H1 (cell line): ENCODE results near the gene RAB34. TPM values are rescaled to one million over a fixed set of nuclear protein-coding genes. Genes with fewer than 3 reads are reported as not detected.

ENCODE experiments used
- CTCF ChIA-PET: fragments of 300-600 bp; sonication (Branson Sonifier 250); formaldehyde crosslinking; loops from one replicate; lab custom pipeline; 2021; ENCODE audit not compliant: partially characterized antibody; lab: Charles Lee
- POLR2A ChIA-PET: fragments of 300-600 bp; sonication (Branson Sonifier 250); formaldehyde crosslinking; loops from one replicate; lab custom pipeline; 2021; ENCODE audit warnings: inconsistent platforms; ENCODE audit not compliant: partially characterized antibody; lab: Charles Lee
- DNase-seq, 2 experiments: peaks; one replicate each; pipeline versions ENCODE4 v3.0.0 to v3.0.0-alpha.2; 2010 to 2022; ENCODE audit warnings: low spot score in 2 of 2, low read depth in 1 of 2, mixed read lengths in 1 of 2
- FAIRE-seq: peaks from 2 replicates; lab custom pipeline; 2011; peaks lifted over from hg19 to GRCh38; lab: Jason Lieb, UNC
- H2AFZ ChIP-seq: 2 replicates; pipeline ENCODE4 v1.8.1; 2012; ENCODE audit warnings: low read length, inconsistent platforms
- H2AK5ac ChIP-seq: 2 replicates; pipeline ENCODE4 v1.6.1; 2013; ENCODE audit warnings: low read depth, low read length
- H2BK120ac ChIP-seq: replicated peaks from 2 replicates; pipeline ENCODE3; 2013; ENCODE audit warnings: low read depth, low read length, inconsistent platforms
- H2BK12ac ChIP-seq: 2 replicates; pipeline ENCODE4 v1.6.1; 2013; ENCODE audit warnings: low read depth, low read length
- H2BK15ac ChIP-seq: 2 replicates; pipeline ENCODE4 v1.6.1; 2013; ENCODE audit warnings: low read length
- H2BK20ac ChIP-seq: 2 replicates; pipeline ENCODE4 v1.6.1; 2013; ENCODE audit warnings: low read length
- H2BK5ac ChIP-seq: 2 replicates; pipeline ENCODE4 v1.6.1; 2013; ENCODE audit warnings: low read depth, low read length
- H3K14ac ChIP-seq: 2 replicates; pipeline ENCODE4 v1.6.1; 2013; ENCODE audit warnings: inconsistent platforms; ENCODE audit not compliant: insufficient read length
- H3K18ac ChIP-seq: 2 replicates; pipeline ENCODE4 v1.6.1; 2013; ENCODE audit warnings: low read length; ENCODE audit errors: extremely low read depth
- H3K23ac ChIP-seq: 2 replicates; pipeline ENCODE4 v1.6.1; 2013; ENCODE audit warnings: inconsistent platforms; ENCODE audit not compliant: insufficient read length
- H3K23me2 ChIP-seq: 2 replicates; pipeline ENCODE4 v1.6.1; 2013; ENCODE audit warnings: low read depth, low read length
- H3K27ac ChIP-seq: 2 replicates; pipeline ENCODE4 v1.6.1; 2011; ENCODE audit warnings: low read depth, low read length, inconsistent platforms
- H3K27me3 ChIP-seq, 4 experiments: replicated peaks in 1 of 4; 1 replicate in 1 of 4; 2 replicates in 3 of 4; pipeline versions ENCODE4 v1.6.1 to v1.8.1; 2011 to 2013; ENCODE audit warnings: low read length in 3 of 4, mild to moderate bottlenecking in 3 of 4, inconsistent platforms in 2 of 4, mixed read lengths in 2 of 4, moderate library complexity in 1 of 4; ENCODE audit not compliant: control insufficient read depth in 3 of 4, insufficient read depth in 3 of 4; ENCODE audit errors: extremely low read depth in 1 of 4
- H3K36me3 ChIP-seq, 4 experiments: 2 replicates each; pipeline versions ENCODE4 v1.6.1 to v1.8.1; 2011 to 2013; ENCODE audit warnings: mild to moderate bottlenecking in 4 of 4, low read length in 3 of 4, moderate library complexity in 2 of 4, control low read depth in 1 of 4, inconsistent platforms in 1 of 4; ENCODE audit not compliant: insufficient read depth in 4 of 4, control insufficient read depth in 2 of 4
- H3K4ac ChIP-seq: replicated peaks from 2 replicates; pipeline ENCODE3; 2013; ENCODE audit warnings: low read length, low read depth, mixed read lengths, inconsistent platforms; ENCODE audit not compliant: insufficient read length
- H3K4me1 ChIP-seq, 4 experiments: replicated peaks in 1 of 4; 1 replicate in 1 of 4; 2 replicates in 3 of 4; pipeline versions ENCODE4 v1.6.1 to v1.8.1; 2011 to 2013; ENCODE audit warnings: low read length in 3 of 4, inconsistent platforms in 2 of 4, mixed read lengths in 1 of 4; ENCODE audit not compliant: insufficient read depth in 4 of 4, control insufficient read depth in 3 of 4
- H3K4me2 ChIP-seq, 2 experiments: 2 replicates each; pipeline versions ENCODE4 v1.6.1 to v1.8.1; 2011 to 2013; ENCODE audit warnings: low read depth in 2 of 2, low read length in 2 of 2, control low read depth in 1 of 2, inconsistent platforms in 1 of 2, mild to moderate bottlenecking in 1 of 2; ENCODE audit not compliant: insufficient read depth in 1 of 2
- H3K4me3 ChIP-seq, 4 experiments: fragments of 200-600, 300-600 bp in 1 of 4; sonication (generic), shearing (Covaris generic), sonication (Bioruptor Twin) in 1 of 4; 2 replicates each; pipeline versions ENCODE4 v1.5.1 to v1.8.1; 2011 to 2016; ENCODE audit warnings: low read length in 4 of 4, low read depth in 3 of 4, control low read depth in 2 of 4, inconsistent platforms in 2 of 4, mild to moderate bottlenecking in 2 of 4, mixed read lengths in 1 of 4, moderate library complexity in 1 of 4; ENCODE audit not compliant: insufficient read depth in 2 of 4; ENCODE audit errors: extremely low read depth in 1 of 4
- H3K56ac ChIP-seq: replicated peaks from 2 replicates; pipeline ENCODE3; 2013; ENCODE audit warnings: low read depth, mild to moderate bottlenecking, mixed read lengths, low read length, inconsistent platforms; ENCODE audit not compliant: insufficient read length
- H3K79me1 ChIP-seq: 2 replicates; pipeline ENCODE4 v1.6.1; 2013; ENCODE audit warnings: low read depth, low read length, control low read depth
- H3K79me2 ChIP-seq, 2 experiments: 2 replicates each; pipeline versions ENCODE4 v1.6.1 to v1.8.1; 2012 to 2013; ENCODE audit warnings: low read length in 2 of 2, mild to moderate bottlenecking in 2 of 2, inconsistent platforms in 1 of 2; ENCODE audit not compliant: insufficient read depth in 2 of 2, control insufficient read depth in 1 of 2
- H3K9ac ChIP-seq, 4 experiments: replicated peaks in 1 of 4; 1 replicate in 1 of 4; 2 replicates in 3 of 4; pipeline versions ENCODE4 v1.6.1 to v1.8.1; 2011 to 2013; ENCODE audit warnings: low read depth in 3 of 4, low read length in 3 of 4, control low read depth in 2 of 4, mild to moderate bottlenecking in 2 of 4, moderate library complexity in 2 of 4, inconsistent platforms in 1 of 4; ENCODE audit errors: extremely low read depth in 1 of 4
- H3K9me3 ChIP-seq, 2 experiments: 2 replicates each; pipeline versions ENCODE4 v1.6.1 to v1.8.1; 2012 to 2013; ENCODE audit warnings: mild to moderate bottlenecking in 2 of 2, moderate library complexity in 2 of 2, control low read depth in 1 of 2, inconsistent platforms in 1 of 2, low read depth in 1 of 2, low read length in 1 of 2, mixed read lengths in 1 of 2; ENCODE audit not compliant: insufficient read depth in 2 of 2
- H4K20me1 ChIP-seq, 2 experiments: replicated peaks in 1 of 2; 2 replicates each; pipeline versions ENCODE3 to v1.8.1; 2011 to 2013; ENCODE audit warnings: inconsistent platforms in 2 of 2, low read length in 2 of 2, mild to moderate bottlenecking in 1 of 2; ENCODE audit not compliant: insufficient read depth in 2 of 2, control insufficient read depth in 1 of 2
- H4K5ac ChIP-seq: 2 replicates; pipeline ENCODE4 v1.6.1; 2013; ENCODE audit warnings: low read length, low read depth, mixed read lengths, inconsistent platforms; ENCODE audit not compliant: insufficient read length
- H4K8ac ChIP-seq: 2 replicates; pipeline ENCODE4 v1.8.0; 2013; ENCODE audit warnings: mild to moderate bottlenecking, moderate library complexity, low read length, inconsistent platforms; ENCODE audit not compliant: insufficient read depth; ENCODE audit errors: extremely low read depth
- H4K91ac ChIP-seq: replicated peaks from 2 replicates; pipeline ENCODE3; 2013; ENCODE audit warnings: low read length, mixed read lengths, inconsistent platforms; ENCODE audit not compliant: insufficient read length
- POLR2AphosphoS5 ChIP-seq: IDR thresholded peaks from 2 replicates; pipeline ENCODE4 v1.6.1; 2011; ENCODE audit warnings: low read depth, low read length
- SP2 ChIP-seq: IDR thresholded peaks from 2 replicates; pipeline ENCODE4 v1.6.1; 2012; ENCODE audit warnings: mild to moderate bottlenecking, low read length, inconsistent platforms
- WGBS, 2 experiments: shearing (Covaris generic) in 1 of 2; methylation state at CpG; one replicate each; pipeline versions ENCODE4 v1.1.6 to v1.1.7; 2013 to 2015; ENCODE audit warnings: low lambda C conversion rate in 2 of 2, mixed read lengths in 2 of 2, inconsistent platforms in 1 of 2, low coverage in 1 of 2, missing lambda C conversion rate in 1 of 2; ENCODE audit not compliant: insufficient replicate concordance in 2 of 2, insufficient coverage in 1 of 2, insufficient read length in 1 of 2; ENCODE audit errors: extremely low coverage in 1 of 2, missing lambda C conversion rate in 1 of 2; 5-methylcytosine and 5-hydroxymethylcytosine counted together
- polyA plus RNA-seq, 7 experiments: library from polyadenylated mRNA; depleted of rRNA in 3 of 7; stranded (reverse) in 5 of 7; unstranded in 2 of 7; fragments of >200 nt in 5 of 7; fragments of 200-250 nt in 2 of 7; gene quantifications; 1 replicate in 5 of 7; 2 replicates in 1 of 7; 4 replicates in 1 of 7; pipeline versions ENCODE4 v1.2.1 to v1.2.3, GENCODE V29; 2011 to 2013; ENCODE audit warnings: missing spikeins in 2 of 7, mixed read lengths in 2 of 7
- total RNA-seq: library from RNA; stranded (reverse); fragmentation: NEBNext Ultra II Directional; extraction: Animal tissue kit (Norgen Biotek cat#: 25700); gene quantifications from 2 replicates; pipeline ENCODE4 v1.2.1, GENCODE V29; 2021

The RAB34 gene
- total and polyA plus RNA-seq, 2 of the 8 experiments (the other 6 are each of a cell fraction or from before 2014, with no cell fraction given): 237 to 305 TPM

- DNase-seq (no peak), FAIRE-seq (no peak)
- ChIA-PET POLR2A (interaction anchor here (0.7 to 9.7 kb wide), 12 partner anchors 9 to 281 kb away, joined by 3 to 134 read pairs (median 5); partner anchors contain the start of genes FLOT2, RPL23A and TRAF4), CTCF (interaction anchor here (0.8 to 2.9 kb wide), 5 partner anchors 12 to 123 kb away, joined by 3 to 9 read pairs (median 3); partner anchors contain the start of gene TLCD1)
- Histone ChIP-seq H3K4me2 (no peak overlapping the region), H3K4me3 (no peak overlapping the region), H2BK15ac (no peak overlapping the region), H4K5ac (no peak overlapping the region), H4K20me1 (peaks cover 0 to 4% of the 10 kb centered on the region in 2 experiments), H2AFZ (no peak overlapping the region), H3K18ac (no peak overlapping the region), H3K9ac (no peak overlapping the region; a peak in 1 of 7 replicates), H3K79me1 (no peaks in the 10 kb centered on the region; the same call in 1 of the 2 replicates), H3K27me3 (no peaks in the 10 kb centered on the region), H3K23ac (no peak overlapping the region), H3K14ac (no peak overlapping the region), H2BK5ac (no peak overlapping the region), H3K79me2 (peaks cover 0 to 3% of the 10 kb centered on the region in 2 experiments; a peak in 1 of 4 replicates), H3K27ac (no peak overlapping the region), H2BK20ac (no peak overlapping the region), H2BK12ac (no peak overlapping the region), H3K9me3 (no peaks in the 10 kb centered on the region), H3K23me2 (no peaks in the 10 kb centered on the region), H2AK5ac (no peak overlapping the region), H4K91ac (no peak overlapping the region), H3K56ac (no peak overlapping the region), H3K4ac (no peak overlapping the region), H3K36me3 (peaks cover 17 to 37% (median 22%) of the 10 kb centered on the region in 4 experiments), H4K8ac (no peak overlapping the region), H3K4me1 (peaks cover 3 to 11% (median 5%) of the 10 kb centered on the region in 4 experiments; a peak in 6 of 7 replicates), H2BK120ac (no peak overlapping the region)
- TF ChIP-seq POLR2AphosphoS5: peak; percentile 48; the same call in 1 of the 2 replicates
- no peak for TF ChIP-seq SP2
- WGBS, 2 experiments: 94% methylated on average over 5 of the region's 5 CpGs; no CpG with 5 or more reads in 1 of the 2 experiments
Measured at GRCh38 chr17:28756049-28756804, 38.6 kb upstream of the RAB34 start.
